Cardiac fibroblast (primary cell): ENCODE data around the gene MPZL3.

Experiments
- DNase-seq, 2 donors: peaks; one replicate each; pipeline versions ENCODE4 v3.0.0 to v3.0.0-alpha.2; 2010; ENCODE audit warnings: low read depth in 2 of 2
- H3K4me3 ChIP-seq, 2 donors: replicated peaks in 1 of 2; 1 replicate in 1 of 2; 2 replicates in 1 of 2; pipeline ENCODE4 v1.5.1; 2011; ENCODE audit warnings: low read depth in 2 of 2, low read length in 2 of 2, mild to moderate bottlenecking in 2 of 2, moderate library complexity in 1 of 2
- TF ChIP-seq, protein P1 (sequence below): IDR thresholded peaks from one replicate; pipeline ENCODE4 v1.5.1; 2011; ENCODE audit warnings: low read depth, mild to moderate bottlenecking, low read length, inconsistent platforms

The MPZL3 gene

DNA sequence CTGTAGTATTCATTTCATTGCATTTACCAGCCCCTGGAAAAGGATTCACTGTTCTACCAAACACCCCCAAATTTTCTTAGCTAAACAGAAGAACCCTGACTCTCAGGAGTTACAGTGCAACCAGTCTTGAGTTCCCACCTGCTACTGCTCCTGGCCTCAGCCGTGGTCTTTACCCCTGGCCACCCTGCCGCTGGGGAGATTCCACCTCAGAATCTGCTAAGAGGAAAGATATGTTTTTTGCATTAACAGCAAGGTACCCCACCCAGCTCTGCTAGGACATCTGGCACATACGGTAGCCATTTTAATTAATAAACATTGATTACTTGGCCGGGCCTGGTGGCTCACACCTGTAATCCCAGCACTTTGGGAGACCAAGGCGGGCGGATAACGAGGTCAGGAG lies 36.4 kb downstream of the MPZL3 start:
- H3K4me3 ChIP-seq: no peak overlapping the region
- TF ChIP-seq, protein P1, sequence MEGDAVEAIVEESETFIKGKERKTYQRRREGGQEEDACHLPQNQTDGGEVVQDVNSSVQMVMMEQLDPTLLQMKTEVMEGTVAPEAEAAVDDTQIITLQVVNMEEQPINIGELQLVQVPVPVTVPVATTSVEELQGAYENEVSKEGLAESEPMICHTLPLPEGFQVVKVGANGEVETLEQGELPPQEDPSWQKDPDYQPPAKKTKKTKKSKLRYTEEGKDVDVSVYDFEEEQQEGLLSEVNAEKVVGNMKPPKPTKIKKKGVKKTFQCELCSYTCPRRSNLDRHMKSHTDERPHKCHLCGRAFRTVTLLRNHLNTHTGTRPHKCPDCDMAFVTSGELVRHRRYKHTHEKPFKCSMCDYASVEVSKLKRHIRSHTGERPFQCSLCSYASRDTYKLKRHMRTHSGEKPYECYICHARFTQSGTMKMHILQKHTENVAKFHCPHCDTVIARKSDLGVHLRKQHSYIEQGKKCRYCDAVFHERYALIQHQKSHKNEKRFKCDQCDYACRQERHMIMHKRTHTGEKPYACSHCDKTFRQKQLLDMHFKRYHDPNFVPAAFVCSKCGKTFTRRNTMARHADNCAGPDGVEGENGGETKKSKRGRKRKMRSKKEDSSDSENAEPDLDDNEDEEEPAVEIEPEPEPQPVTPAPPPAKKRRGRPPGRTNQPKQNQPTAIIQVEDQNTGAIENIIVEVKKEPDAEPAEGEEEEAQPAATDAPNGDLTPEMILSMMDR: no peak
- no peak for DNase-seq

DNA sequence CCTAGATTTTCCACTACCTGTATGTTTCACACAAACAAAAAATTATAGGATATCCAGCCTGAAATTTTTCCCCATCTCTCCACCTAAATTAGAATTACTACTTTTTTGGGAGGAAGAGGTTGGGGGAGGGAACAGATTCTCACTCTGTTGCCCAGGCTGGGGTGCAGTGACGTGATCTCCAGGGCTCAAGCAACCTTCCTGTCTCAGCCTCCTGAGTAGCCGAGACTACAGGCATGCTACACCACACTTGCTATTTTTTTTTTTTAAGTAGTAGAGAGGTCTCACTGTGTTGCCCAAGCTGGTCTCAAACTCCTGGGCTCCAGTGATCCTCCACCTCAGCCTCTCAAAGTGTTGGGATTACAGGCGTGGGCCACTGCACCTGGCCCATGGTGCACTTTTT lies 36.9 kb downstream of the MPZL3 start:
- no peak overlapping the region for H3K4me3 ChIP-seq
- DNase-seq: no peak
- TF ChIP-seq, protein P1: no peak

DNA sequence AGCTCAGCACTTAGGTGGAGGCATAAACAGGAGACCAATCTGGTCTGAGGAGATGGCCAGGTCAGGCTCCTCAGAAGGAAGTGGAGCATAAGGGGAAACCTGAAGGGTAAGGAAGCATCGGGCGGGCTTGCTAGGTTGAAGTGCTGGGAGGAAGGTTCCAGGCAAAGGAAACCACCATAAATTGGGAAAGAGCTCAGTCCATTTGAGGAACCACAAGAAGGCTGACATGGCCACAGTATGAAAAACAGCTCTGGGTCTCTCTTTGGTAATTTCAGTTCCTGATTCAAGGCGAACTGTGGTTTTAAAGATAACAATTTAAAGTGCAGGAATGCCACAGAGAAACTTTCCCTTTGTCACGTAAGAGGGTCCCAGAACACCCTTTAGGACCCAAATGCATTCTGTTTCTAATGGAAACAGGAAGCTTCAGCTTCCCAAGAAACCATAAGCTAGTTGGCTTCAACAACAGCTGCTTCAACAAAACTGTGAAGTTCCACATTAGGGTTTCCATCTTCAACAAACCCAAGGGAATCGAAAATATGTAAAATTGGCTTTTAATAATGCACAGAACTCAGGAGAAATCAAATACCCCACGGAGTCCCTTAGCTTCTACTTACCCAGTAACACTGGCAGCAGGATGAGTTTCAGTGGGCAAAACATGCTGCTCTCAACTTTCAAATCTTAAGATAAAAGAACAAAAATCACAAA lies 37.8 kb downstream of the MPZL3 start:
- H3K4me3 ChIP-seq: no peak overlapping the region
- no peak for DNase-seq
- TF ChIP-seq, protein P1: no peak

DNA sequence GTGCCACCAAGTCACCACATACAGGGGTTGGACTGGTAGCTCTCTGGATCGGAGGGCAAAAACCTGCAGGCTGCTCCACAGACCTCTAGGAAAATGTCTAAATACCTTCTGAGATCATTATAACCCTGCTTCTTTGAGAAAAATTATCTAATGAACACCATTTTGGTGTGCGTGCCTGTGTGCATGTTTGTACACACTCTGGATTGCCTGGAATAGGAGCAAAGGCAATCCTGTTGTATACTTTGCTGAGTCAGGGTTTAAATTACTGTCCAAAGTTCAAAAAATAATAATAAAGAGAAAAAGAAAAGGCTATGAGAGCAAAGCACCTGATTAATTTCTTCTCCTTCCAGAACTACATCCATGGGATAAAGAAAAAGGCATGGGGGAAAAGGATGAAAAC lies 38.4 kb downstream of the MPZL3 start:
- TF ChIP-seq, protein P1: no peak
- H3K4me3 ChIP-seq: no peak overlapping the region
- DNase-seq: no peak

DNA sequence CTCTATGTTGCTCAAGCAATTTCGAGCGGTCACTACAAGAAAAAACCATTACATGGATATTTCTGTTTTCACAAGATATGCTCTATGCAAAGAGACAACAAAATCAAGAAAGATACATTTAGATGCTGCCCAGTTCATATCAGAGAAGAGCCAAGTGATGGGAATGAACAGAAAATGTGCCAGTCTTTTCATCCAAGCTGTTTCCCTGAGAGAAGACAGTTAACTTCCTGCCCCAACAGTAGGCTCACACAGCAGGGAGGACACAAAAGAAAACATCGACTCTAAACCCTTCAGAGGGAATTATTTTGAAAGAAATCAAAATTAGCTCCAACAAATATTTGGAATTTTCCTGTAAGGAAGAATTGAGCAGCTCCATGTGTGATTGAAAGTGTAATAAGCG lies 39.0 kb downstream of the MPZL3 start:
- no peak overlapping the region for H3K4me3 ChIP-seq
- DNase-seq: no peak
- TF ChIP-seq, protein P1: no peak

DNA sequence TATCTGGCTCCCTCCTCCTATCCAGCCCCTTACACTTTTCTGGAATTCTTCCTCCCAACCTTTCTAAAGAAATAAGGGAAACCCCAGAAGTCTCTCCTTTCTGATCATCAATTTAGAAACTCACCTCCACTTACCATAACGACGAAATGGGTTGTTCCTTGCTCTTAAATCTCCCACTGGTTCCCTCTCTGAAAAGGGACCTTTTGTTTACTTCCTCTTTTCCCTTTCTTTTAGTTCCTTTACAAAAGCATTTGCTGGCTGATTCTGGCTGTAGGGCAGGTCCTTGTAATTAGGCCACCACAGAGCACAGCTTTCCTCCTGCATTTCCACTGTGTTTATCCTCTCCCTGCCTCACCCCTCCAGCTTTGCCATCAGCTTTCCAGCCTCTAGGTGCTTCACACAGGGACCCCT lies 39.4 kb downstream of the MPZL3 start:
- DNase-seq: no peak
- H3K4me3 ChIP-seq: no peak overlapping the region
- TF ChIP-seq, protein P1: no peak
